HG02642 (cell line): ENCODE data around the gene ADPRM.
"Not testable (repeated sequence)": the region's sequence is repeated elsewhere in the genome, so short reads cannot be mapped to it uniquely, and the experiment has no call there.

Source experiments
- ATAC-seq: cut with Tn5 transposase; IDR thresholded peaks from one replicate; pipeline ENCODE4 v1.9.1; 2021; ENCODE audit warnings: mild to moderate bottlenecking; ENCODE audit not compliant: unreplicated experiment, poor library complexity

The ADPRM gene

DNA sequence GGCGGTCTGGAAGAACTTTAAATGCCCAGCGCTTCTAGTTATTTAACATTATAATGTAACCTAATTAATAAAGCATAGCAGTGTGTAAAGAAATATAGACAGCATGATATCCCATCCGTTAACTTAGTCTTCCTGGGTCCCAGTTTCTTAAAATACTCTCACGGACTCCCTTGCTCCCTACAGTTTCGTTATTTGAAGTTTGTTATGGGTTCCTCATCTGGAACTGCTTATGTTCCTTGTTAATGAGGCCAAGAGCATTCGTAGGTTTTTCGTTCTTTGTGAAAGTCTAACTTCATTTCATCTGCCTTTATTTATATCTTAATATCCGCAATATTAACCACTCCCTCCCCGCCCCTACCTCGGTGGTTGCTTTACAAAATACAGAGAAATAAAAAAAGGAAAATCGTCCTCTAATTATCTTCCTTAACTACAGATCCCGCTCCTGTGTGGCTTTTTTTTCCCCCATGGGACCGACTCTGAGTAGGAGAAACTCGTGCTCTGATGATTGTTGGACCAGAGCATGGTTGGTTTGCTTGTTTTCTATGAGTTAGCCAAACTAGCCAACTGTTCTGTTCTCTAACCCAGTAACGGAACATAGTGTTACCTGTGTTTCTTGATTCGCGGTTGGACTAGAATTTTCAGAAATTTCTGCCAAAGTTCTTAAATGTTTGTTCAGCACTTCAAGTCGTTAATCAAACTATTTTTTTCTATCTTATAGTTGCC is 863 bp downstream of the ADPRM start:
- ATAC-seq: no peak

DNA sequence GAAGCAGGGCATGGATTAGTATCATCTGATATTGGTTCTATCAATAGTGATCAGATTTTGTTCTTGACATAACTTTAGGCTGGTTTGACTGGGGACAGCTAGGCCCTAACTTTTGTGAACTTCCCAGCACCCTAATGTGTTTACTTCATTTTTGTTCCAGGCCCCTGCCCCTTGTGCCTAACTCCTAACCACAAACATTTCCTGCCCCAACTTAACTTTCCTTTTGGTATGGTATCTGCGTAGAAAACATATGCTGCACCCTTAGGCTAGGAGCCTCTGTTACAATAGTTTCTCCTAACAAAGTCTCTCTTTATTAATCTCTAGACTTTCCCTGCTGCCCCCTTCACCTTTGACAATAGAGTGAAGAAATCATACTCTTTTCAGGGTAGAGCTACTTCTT is 2.5 kb downstream of the ADPRM start:
- ATAC-seq: no peak

DNA sequence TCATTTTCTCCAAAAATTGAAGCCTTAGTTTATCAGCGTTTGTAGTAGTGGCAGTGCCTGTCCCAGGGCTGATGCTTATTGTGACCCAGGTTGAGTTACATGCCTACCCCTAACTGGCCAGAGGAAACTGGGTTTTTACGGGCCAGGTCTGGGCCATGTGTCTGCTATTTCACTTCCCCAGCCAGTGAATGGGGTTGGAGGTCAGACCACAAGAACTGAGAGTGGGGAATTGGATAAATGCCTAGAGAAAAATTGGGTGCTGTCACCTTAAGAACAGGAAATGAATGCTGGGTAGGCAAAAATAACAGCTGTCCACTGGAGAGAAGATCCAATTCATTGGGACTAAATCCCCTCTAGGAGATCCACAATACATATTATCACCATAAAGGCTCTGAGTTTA is 5.2 kb downstream of the ADPRM start:
- ATAC-seq: no peak

DNA sequence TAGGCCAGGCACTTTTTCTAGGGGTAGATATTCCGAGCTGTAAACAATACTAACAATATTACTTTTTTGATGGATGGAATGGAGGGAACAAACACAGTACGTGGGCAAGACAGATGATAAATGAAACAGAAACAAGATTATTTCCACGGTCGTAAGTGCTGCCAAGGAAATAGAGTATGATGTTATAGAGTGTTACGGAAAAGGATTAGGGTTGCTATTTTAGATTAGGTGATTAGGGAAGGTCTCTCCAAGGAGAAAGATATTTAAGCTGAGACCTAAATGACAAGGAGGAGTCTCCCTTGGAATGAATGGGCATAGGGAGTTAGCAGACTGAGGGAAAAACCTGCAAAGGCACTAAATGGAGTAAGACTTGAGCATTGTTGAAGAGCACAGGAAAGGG is 8.3 kb downstream of the ADPRM start:
- ATAC-seq: no peak

DNA sequence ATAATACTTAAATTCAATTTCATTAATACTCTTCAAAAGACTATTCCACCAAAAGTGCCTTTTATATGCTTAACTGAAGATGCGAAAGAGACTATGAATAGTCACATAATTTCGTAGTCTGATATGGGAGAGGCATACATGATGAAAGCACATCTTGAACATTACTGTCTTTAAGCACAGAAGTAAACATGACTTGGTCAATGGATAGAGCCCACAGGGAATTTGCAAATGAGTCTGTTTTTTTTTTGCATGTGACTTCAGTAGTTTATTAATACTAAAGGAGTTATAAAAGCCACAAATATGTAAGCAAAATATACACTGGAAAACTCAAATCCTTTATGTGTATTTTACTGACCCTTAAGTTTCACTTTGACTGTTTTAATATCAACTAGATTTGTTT is 15.9 kb downstream of the ADPRM start:
- no peak for ATAC-seq

DNA sequence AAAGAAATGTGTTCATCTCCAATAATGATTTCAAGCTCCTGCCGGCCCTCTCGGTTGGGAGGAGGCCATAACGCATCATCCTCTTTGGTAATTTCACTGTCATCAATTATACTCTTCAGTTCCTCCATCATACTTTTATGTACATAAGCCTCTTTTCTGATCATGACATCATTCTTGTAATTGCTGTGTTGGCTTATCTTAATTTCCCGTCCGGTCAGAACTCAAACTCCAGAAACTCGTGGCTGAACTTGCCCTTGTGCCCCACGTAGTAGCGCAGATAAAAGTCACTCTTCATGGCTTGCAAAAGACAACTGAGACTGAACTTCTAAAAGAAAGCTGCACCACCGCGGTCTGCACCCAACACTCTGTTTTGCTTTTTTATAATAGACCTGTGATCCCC is 18.8 kb downstream of the ADPRM start:
- no peak for ATAC-seq

DNA sequence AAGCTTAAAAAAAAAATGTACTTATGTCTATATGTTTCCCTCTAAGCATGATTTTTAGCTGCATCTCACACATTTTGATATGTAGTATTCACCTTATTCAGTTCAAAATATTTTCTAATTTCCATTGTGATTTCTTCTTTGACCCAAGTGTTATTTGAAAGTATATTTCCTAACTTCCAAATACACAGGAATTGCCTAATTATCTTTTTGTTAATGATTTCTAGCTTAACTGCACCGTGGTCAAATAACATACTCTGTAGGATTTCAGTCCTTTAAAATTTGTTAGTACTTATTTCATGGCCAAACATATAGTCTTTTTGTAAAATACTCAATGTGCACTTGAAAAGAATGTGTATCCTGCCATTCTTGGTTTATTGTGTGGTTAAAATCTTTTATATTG is 21.2 kb downstream of the ADPRM start:
- ATAC-seq: no peak

DNA sequence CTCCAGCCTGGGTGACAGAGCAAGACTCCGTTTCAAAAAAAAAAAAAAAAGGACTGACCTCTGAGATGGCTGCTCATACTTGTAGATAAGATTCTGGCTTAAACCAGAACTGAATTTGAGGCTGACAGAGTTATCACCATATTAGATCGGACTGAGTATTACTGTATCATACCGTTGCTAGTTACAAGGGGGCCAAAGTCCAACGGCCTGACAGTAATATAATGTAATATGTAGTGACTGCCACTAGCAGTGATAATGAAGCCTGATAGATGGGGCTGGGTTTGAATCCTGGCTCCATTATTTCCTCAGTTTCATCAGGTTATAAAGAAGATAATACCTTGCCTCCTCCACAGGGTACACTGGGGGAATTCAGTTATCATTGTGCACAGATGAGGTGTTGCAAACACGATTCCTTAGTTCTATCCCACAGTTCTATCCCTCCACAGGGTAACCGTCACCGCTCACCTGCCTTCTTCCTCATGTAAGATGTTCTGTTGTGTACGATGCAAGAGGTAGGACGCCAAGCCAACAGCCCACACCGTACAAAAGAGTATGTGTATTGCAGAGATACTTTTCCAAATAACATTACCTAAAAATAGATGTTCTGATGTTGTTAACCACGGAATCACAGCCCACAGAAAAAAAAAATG is 27.3 kb downstream of the ADPRM start:
- no peak for ATAC-seq

DNA sequence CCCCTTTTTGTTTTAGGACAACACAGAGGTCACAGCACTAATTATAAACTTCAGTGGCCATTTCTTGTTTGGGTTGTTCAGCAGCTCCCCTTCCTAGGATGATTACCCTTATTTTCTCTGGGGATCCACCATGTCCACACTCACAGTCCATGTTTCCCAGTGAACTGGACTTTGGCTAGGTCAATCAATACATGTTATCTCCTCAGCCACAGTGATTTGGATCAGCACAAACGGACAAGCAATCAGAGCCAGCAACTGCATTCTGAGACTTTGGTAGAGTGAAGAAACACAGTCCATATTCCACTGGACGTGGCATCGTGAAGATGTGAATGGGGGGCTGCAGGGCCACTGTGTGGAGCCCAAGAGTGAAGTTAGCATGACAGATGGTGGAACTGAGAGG is 27.9 kb downstream of the ADPRM start:
- ATAC-seq: no peak

DNA sequence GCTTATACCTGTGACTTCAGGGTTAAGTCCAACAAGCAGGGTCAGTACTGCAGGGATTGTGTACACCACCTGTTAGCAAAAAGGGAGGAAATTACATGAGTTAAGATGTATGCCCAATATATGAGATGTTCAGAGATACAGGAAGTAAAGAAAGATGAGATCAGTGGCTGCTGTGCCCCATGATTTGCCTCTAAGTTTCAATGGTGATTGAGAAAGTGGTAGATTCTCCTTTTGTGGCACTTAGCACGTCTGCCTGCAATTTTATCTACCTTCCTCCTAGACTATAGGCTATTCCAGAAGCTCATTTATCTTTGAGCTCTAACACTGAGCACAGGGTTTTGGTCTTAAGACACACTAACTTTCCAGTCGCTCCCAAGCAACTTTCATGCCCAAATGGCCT is 28.8 kb downstream of the ADPRM start:
- no peak for ATAC-seq

DNA sequence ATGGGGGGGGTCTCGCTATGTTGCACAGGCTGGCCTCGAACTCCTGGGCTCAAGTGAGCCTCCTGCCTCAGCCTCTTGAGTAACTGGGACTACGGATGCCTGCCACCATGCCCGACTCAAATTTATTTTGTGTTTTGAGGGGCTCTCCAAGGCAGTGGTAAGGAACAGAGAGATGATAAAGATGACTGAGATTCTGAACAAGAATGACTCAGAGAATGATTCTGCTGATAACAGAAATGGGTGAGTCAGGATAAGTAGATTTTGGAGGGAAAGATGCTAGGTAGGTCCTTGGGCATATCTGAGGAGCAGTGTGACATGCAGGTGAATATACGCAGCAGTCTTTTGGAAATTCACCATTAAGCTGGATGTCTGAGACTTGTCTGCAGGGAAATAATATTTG is 29.8 kb downstream of the ADPRM start:
- no peak for ATAC-seq

DNA sequence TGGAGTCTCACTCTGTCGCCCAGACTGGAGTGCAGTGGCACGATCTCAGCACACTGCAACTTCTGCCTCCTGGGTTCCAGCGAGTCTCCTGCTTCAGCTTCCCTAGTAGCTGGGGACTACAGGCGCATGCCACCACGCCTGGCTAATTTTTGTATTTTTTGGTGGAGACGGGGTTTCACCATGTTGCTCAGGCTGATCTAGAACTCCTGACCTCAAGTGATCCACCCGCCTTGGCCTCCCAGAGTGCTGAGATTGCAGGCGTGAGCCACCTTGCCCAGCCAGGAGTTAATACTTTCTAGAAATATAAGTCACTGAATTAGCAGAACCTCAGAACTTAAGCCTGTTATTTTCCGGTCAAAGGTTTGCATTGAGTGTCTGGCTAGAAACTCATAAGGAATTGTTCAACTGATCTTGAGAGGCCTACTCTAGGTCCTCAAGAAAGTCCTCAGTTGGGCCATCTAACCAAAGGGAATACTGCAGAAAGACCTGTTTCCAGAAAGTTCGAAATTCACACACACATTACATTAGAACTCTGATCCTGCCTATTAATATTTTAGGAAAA is 31.0 kb downstream of the ADPRM start:
- ATAC-seq: no peak

DNA sequence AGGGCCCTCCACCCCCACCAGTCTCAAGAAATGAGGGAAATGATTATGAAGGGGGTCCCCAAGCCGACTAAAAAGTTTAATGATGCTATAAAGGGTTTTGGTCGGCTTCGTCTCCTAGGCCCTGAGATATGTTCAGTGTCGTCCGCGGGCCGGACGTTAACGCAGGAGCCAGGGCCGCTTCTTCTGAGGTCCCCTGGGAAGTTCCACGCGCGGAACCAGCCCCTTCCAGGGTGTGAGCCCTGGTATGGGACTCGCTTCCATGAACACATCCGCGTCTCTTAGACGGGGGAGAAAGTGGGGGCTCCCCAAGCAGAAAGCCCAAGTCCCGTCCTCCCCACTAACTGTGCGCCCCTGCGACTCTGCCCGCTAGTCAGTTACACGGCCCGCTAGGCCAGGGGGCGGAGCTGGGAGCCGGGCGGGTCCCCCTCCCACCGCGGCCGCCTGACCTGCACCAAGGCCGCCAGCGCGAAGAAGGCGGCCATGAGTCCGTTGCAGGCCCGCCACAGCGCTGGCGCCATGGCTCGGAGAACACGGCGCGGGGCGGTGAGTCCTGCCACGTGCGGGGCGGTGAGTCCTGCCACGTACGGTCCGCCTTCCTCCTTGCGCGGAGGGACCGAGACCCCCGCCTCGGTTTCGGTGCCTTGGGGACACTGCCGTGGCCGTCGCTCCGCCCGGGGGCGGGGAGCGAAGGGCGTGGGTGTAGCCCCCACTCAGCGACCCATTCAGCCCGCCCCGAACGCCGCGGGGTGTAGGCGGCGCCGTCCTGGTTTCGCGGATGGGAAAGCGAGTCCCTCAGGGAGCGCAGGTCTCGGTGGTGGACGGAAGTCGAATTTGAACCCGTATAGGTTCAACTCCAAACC is 32.2 kb downstream of the ADPRM start, which contains the start of gene TMEM220:
TMEM220 (minus strand) TSS at position 690 of the 860 bp plus-strand sequence; CDS start at position 518, 172 bp downstream.
- ATAC-seq: peak; percentile 77

DNA sequence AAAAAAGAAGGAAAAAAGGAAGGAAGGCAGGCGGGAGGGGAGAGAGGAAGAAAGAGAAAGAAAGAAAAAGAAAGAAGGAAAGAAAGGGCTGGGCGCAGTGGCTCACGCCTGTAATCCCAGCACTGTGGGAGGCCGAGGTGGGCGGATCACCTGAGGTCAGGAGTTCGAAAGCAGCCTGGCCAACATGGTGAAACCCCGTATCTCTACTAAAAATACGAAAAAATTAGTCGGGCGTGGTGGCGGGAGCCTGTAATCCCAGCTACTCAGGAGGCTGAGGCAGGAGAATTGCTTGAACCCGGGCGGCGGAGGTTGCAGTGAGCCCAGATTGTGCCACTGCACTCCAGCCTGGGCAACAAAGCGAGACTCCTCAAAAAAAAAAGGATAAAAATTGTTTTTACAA is 32.9 kb downstream of the ADPRM start:
- not testable (repeated sequence) for ATAC-seq

DNA sequence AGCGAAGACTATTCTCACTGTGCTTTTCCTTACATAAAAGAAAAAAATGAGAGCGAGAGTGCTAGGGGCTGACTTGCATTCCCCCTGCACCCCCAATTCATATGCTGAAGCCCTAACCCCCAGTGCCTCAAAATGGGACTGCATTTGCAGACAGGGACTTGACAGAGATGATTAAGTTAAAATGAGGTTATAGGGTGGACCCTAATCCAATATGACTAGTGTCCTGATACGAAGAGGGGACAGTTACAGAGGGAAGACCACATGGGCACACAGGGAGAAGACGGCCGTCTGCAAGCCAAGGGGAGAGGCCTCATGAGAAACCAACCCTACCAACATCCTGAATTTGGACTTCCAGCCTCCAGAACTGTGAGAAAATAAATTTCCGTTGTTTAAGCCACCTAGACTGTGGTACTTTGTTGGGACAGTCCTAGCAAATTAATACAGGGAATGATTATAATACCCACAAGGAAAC is 34.0 kb downstream of the ADPRM start:
- ATAC-seq: no peak

DNA sequence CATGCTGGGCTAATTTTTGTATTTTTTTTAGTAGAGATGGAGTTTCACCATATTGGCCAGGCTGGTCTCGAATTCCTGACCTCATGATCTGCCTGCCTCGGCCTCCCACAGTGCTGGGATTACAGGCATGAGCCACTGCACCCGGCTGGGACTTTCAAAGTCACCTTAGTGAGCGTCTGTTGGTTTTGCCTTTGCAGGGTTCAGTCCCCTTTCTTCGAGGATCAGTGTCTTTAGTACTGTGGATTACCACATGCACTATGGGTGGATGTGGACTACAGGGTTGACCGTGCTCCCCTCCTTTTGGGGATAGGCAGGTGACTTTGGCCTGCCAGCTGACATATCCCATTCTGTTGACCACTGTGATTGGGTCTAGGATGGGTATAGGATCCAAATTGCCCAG is 34.7 kb downstream of the ADPRM start:
- not testable (repeated sequence) for ATAC-seq

DNA sequence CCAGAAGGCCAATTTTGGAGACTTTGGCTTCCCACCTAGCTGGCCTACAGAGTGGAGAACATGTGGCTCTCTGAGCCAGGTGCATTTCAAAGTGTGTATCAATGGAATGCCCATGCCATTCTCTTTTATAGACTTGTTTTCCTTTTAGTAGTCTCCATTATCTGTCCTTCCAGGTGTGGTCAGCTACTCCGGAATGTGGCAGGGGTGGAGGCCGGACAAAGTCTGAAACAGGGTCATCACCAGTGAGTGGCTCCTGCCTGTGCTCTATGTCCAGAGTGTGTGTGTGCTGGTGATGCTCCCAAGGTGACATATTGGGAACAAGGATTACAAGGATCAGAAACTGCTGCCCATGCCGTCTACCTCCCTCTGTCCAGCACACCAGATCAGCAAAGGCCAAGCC is 36.3 kb downstream of the ADPRM start:
- ATAC-seq: no peak

DNA sequence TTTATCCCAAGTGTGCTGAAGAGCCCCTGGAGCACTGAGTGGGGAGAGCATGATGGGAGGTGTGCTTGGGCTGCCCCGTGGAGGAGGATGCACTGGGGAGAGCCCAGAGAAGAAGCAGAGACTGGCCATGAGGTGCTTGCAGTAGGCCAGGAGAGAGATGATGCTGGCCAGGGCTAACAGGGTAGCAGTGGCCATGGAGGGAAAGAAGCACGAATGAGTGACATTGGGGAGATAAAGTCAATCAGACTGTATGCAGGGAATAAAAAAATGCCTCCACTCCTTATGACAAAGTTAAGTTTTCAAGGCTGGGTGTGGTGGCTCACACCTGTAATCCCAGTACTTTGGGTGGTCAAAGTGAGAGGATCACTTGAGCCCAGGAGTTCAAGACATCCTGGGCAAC is 37.9 kb downstream of the ADPRM start:
- ATAC-seq: no peak

DNA sequence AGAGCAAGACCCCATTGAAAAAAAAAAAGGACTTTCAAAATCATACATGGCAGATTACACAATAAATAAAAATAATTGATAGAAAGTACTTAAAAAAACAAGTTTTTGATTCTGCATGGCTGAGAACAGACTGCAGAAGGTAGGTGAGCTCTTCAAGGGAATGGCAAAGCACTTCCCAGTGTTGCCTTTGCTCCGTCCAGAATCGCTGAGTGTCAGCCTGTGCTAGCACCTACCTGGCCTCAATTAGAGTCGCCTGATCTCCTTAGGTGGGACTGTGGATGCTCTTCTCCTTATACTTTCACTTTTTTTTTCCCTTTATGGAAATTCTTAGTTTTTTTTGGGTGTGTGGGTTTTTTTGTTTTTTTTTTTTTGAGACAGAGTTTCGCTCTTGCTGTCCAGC is 38.4 kb downstream of the ADPRM start:
- ATAC-seq: no peak

DNA sequence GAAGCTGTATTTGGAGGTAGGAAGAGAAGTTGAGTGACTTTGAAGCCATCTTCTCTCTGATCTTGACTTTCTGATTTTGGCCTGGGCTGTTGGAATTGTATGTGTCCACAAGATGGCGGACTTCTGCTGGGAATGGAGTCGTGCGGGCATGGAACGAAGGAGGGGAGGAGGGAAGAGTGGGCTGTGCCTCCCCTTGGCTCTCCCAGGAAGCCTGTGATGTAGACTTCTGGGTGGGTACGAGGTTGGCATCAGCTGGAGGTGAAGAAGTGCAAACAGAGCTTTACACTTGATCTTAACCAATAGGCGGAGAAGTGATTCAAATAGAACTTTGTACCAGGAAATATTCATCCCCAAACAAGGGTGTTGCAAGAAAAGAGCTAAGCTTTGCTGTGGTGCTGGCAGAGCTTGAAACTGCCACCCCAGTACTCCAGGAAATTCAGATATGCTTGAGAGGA is 39.8 kb downstream of the ADPRM start:
- no peak for ATAC-seq

DNA sequence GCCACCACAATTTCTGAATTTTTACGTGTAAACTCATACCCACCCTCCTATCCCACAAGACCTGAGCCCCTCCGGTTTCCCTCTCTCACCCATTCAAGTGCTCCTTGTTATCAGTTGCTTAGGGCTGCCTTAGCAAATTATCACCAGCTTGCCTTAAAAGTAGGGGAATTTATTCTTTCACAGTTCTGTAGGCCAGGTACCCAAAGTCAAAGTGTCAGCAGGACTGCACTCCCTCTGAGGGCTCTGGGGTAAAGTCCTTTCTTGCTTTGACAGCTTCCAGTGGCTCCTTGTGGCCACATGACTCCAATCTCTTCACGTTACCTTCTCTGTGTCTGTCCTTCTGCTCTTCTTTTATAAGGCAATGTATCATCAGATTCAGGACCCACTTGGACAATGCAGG is 40.3 kb downstream of the ADPRM start:
- no peak for ATAC-seq
